Measurements from ENCODE around the gene GIPC3. TPM values are rescaled to one million over a fixed set of nuclear protein-coding genes. Genes with fewer than 3 reads are reported as not detected.

GIPC3 gene
- total and polyA plus RNA-seq, 12 donors = 0.33 to 5.9 (median 3.2) TPM

DNA sequence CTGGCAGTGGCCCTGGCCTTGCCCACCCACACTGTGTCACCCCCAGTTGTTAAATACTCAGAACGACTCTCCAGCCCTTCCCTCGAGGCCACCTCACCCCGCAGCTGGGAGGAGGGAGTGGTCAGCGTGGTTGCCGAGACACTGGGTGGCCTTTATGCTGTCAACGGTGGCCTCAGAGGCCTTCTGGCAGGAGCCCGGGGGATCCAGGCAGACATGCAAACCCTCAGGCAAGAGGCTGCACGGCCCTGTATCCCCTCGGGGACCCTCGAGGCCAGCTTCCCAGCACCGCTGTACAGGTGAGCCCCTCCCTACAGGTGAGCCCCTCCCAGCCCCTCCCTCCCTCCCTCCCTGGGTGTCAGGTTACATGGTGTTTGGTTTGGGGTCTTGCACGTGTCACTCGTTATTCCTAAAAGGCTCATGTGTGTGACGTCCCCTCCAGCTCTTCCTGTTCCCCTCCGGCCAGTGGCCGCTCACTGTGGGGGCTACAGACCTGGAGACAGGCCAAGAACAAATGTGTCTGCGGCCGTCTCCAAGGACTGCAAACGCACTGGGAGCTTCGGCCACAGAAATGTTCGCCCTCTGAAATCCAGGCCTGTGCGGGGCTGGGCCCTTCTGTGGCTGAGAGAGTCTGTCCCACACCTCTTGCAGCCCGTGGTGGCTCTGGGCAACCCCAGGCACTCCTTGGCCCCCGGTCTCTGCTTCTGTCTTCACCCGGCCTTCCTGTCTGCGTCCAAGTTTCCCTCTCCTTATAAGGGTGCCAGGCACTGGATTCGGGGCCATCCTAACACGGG, 46.1 kb upstream of the GIPC3 start, which contains the start of gene TEKTIP1:
Gene TEKTIP1 (plus strand): TSS at position 210 of the 791 bp plus-strand sequence. CDS start 4 bp downstream, at position 214.
- H3K9me3 ChIP-seq (replicated peaks in 1 of 3) = no peaks in the 10 kb centered on the region
- no peaks in the 10 kb centered on the region for H3K27me3 ChIP-seq
- 52 to 67% (median 56%) methylated on average over 17 to 28 of the region's 28 CpGs for WGBS, 4 donors
- peaks cover 18 to 33% of the 10 kb centered on the region in 2 donors for H3K4me1 ChIP-seq (replicated peaks in 1 of 2)
- H3K36me3 ChIP-seq (replicated peaks in 1 of 2) = peaks cover 0 to 18% of the 10 kb centered on the region in 2 donors
- intact Hi-C loops (cut with DNase I) = no loop called here
- TF ChIP-seq POLR2A (IDR thresholded peaks at IDR 0.05) = no peak
- TF ChIP-seq, protein P1, sequence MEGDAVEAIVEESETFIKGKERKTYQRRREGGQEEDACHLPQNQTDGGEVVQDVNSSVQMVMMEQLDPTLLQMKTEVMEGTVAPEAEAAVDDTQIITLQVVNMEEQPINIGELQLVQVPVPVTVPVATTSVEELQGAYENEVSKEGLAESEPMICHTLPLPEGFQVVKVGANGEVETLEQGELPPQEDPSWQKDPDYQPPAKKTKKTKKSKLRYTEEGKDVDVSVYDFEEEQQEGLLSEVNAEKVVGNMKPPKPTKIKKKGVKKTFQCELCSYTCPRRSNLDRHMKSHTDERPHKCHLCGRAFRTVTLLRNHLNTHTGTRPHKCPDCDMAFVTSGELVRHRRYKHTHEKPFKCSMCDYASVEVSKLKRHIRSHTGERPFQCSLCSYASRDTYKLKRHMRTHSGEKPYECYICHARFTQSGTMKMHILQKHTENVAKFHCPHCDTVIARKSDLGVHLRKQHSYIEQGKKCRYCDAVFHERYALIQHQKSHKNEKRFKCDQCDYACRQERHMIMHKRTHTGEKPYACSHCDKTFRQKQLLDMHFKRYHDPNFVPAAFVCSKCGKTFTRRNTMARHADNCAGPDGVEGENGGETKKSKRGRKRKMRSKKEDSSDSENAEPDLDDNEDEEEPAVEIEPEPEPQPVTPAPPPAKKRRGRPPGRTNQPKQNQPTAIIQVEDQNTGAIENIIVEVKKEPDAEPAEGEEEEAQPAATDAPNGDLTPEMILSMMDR (IDR thresholded peaks at IDR 0.05) = no peak
- peak in 5 of 7 donors; percentile 42 to 75 (median 64) for DNase-seq
- peak within 1 kb of the TSS in 3 of 5 donors; percentile 75 to 86 (median 82) for H3K27ac ChIP-seq
- no peak within 1 kb of the TSS for H3K4me3 ChIP-seq

DNA sequence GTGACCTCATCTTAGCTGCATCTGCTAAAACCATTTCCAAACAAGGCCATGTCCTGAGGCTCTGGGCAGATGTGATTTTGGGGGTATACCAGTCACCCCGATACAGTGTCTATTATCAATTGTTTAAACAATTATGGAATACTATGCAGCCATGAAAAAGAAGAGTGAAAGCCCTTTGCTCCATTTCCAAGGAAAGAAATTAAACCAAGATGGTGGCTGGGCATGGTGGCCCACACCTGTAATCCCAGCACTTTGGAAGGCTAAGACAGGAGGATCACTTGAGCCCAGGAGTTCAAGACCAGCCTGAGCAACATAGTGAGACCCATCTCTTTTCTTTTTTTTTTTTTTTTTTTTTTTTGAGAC, 45.5 kb upstream of the GIPC3 start:
- intact Hi-C loops (cut with DNase I) = no loop called here
- peaks cover 0 to 12% of the 10 kb centered on the region in 2 donors for H3K36me3 ChIP-seq (replicated peaks in 1 of 2)
- no peak for DNase-seq

DNA sequence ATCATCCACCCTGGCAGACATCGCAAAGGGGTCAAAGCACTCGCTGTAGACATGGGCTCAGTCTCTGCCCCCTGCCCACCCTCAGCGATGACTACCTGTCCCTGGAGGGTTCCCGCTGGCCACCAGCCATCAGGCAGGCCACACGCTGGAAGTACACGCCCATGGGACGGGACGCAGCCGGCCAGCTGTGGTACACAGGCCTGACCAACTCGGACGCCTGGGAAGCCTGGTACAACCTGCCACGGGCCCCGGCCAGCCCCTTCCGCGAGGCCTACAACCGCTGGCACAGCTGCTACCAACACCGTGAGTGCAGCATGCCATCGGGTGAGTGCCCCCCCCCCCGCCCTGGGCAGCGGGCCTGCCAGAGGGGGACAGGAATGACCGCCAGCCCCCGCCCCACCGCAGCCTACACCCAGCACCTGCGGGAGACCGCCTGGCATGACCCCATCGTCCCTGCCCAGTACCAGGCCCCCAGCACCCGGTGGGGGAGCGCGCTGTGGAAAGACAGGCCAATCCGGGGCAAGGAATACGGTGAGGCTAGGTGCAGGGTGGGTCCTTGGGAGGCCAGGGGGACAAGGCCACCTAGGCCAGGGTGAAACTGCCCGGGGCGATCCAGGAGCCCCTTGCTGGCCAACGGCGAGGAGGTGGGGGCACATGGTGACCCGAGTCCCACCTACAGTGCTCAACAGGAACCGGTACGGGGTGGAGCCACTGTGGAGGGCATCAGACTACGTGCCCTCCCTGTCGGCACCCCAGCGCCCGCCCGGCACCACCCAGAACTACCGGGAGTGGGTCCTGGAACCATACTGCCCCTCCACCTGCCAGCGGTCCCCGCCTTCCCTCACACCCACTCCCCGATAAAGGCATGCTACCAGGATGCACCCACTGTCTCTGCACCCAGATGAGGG, 41.9 kb upstream of the GIPC3 start:
- H3K4me3 ChIP-seq = no peak overlapping the region
- peaks cover 0 to 8% of the 10 kb centered on the region in 2 donors for H3K36me3 ChIP-seq (replicated peaks in 1 of 2)
- no peaks in the 10 kb centered on the region for H3K27me3 ChIP-seq
- whole genome bisulfite sequencing, 4 donors = 79 to 92% (median 85%) methylated on average over 13 to 47 of the region's 47 CpGs
- no peaks in the 10 kb centered on the region for H3K9me3 ChIP-seq (replicated peaks in 1 of 3)
- H3K4me1 ChIP-seq (replicated peaks in 1 of 2) = peaks cover 0 to 6% of the 10 kb centered on the region in 2 donors
- peak in 3 of 7 donors; percentile 15 to 34 (median 21) for DNase-seq
- TF ChIP-seq POLR2A (IDR thresholded peaks at IDR 0.05) = no peak
- TF ChIP-seq, protein P1 (IDR thresholded peaks at IDR 0.05) = no peak
- H3K27ac ChIP-seq = no peak overlapping the region
- intact Hi-C loops (cut with DNase I) = no loop called here

More for the DNA sequence above, 45.5 kb upstream of the GIPC3 start:
- TF ChIP-seq POLR2A (IDR thresholded peaks at IDR 0.05) = no peak
- TF ChIP-seq, protein P1 (IDR thresholded peaks at IDR 0.05) = no peak
- H3K27me3 ChIP-seq = no peaks in the 10 kb centered on the region
- H3K27ac ChIP-seq = no peak overlapping the region
- no peaks in the 10 kb centered on the region for H3K9me3 ChIP-seq (replicated peaks in 1 of 3)
- peaks cover 18 to 33% of the 10 kb centered on the region in 2 donors for H3K4me1 ChIP-seq (replicated peaks in 1 of 2)
- no peak overlapping the region for H3K4me3 ChIP-seq
- 92 to 100% (median 96%) methylated on average over 1 of the region's 1 CpG for WGBS, 4 donors

DNA sequence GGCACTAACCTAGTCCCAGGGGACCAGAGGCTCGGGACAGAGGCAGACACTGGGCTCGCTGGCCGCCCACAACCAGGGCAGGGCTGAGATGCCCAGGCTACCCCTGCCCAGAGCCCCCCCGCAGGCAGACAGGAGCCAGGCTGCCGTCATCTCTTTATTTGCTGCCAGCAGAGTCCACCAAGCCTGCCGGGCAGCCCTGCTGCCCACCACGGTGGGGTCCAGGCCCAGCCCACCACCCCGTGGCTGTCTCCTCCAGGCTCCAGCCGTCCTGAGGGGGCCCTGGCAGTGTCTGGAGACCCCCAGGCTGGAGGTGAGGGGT, 41.3 kb upstream of the GIPC3 start:
- DNase-seq = no peak
- no peak for TF ChIP-seq POLR2A (IDR thresholded peaks at IDR 0.05)
- 60 to 85% (median 82%) methylated on average over 1 to 9 of the region's 9 CpGs; no CpG with 5 or more reads in 1 of the 4 donors for WGBS, 4 donors
- H3K27me3 ChIP-seq = no peaks in the 10 kb centered on the region
- H3K4me1 ChIP-seq (replicated peaks in 1 of 2) = peaks cover 0 to under 1% of the 10 kb centered on the region in 2 donors
- H3K36me3 ChIP-seq (replicated peaks in 1 of 2) = peaks cover 0 to 8% of the 10 kb centered on the region in 2 donors
- intact Hi-C loops (cut with DNase I) = no loop called here
- no peak overlapping the region for H3K27ac ChIP-seq
- H3K4me3 ChIP-seq = no peak overlapping the region
- no peaks in the 10 kb centered on the region for H3K9me3 ChIP-seq (replicated peaks in 1 of 3)

Measured in adrenal gland (tissue), 12 donors.